A549 (cell line): ENCODE data around the gene BDNF. TPM values are rescaled to one million over a fixed set of nuclear protein-coding genes. Genes with fewer than 3 reads are reported as not detected.

Experiments used
- ATAC-seq, 2 experiments: fragments of 200-7000 bp in 1 of 2; fragments of >200 bp in 1 of 2; cut with Nextera tagmentation in 1 of 2; cut with Tn5 transposase in 1 of 2; 3 replicates each; pipeline versions ENCODE4 v1.8.0 to v1.9.1; 2018 to 2020; ENCODE audit warnings: mild to moderate bottlenecking in 1 of 2, moderate library complexity in 1 of 2
- CTCF ChIA-PET: fragments of 300-600 bp; sonication (Branson Sonifier 250); formaldehyde crosslinking; extraction: SDS; loops from one replicate; lab custom pipeline; 2021; ENCODE audit warnings: antibody characterized with exemption, inconsistent platforms; lab: Yijun Ruan, JAX
- POLR2A ChIA-PET: fragments of 350-600 bp; formaldehyde crosslinking; extraction: SDS; loops from one replicate; lab custom pipeline; 2021; ENCODE audit warnings: antibody characterized with exemption, inconsistent platforms; lab: Yijun Ruan, JAX
- DNase-seq, 2 experiments: peaks; one replicate each; pipeline versions ENCODE4 v3.0.0 to v3.0.0-alpha.2; 2011 to 2016; ENCODE audit warnings: low read depth in 1 of 2, low spot score in 1 of 2
- FAIRE-seq: peaks from 2 replicates; lab custom pipeline; 2011; peaks lifted over from hg19 to GRCh38; lab: Jason Lieb, UNC
- H3K27ac ChIP-seq, 2 experiments: fragments of >200 bp; sonication (Bioruptor Twin); formaldehyde crosslinking; 3 replicates each; pipeline ENCODE4 v1.5.1; 2016 to 2017
- H3K4me1 ChIP-seq: fragments of >200 bp; sonication (Bioruptor Twin); formaldehyde crosslinking; 3 replicates; pipeline ENCODE4 v1.6.1; 2016
- H3K4me2 ChIP-seq: fragments of >200 bp; sonication (Bioruptor Twin); formaldehyde crosslinking; 3 replicates; pipeline ENCODE4 v1.6.1; 2016
- H3K4me3 ChIP-seq: fragments of >200 bp; sonication (Bioruptor Twin); formaldehyde crosslinking; 3 replicates; pipeline ENCODE4 v1.5.1; 2016
- H3K9me3 ChIP-seq: fragments of >200 bp; sonication (Bioruptor Twin); formaldehyde crosslinking; 3 replicates; pipeline ENCODE4 v1.6.1; 2016
- BCL3 ChIP-seq: fragments of >200 bp; sonication (Bioruptor Twin); formaldehyde crosslinking; IDR thresholded peaks from 3 replicates; pipeline ENCODE4 v1.6.1; 2016
- BHLHE40 ChIP-seq: IDR thresholded peaks from 2 replicates; pipeline ENCODE4 v1.6.1; 2012; ENCODE audit warnings: low read depth, low read length, inconsistent platforms
- CBX2 ChIP-seq: fragments of 200-600 bp; sonication (generic); IDR thresholded peaks from 2 replicates; pipeline ENCODE4 v1.6.1; 2016; ENCODE audit warnings: low read depth, mild to moderate bottlenecking, borderline replicate concordance
- CEBPB ChIP-seq, 2 experiments: fragments of >200 bp in 1 of 2; sonication (Bioruptor Twin) in 1 of 2; formaldehyde crosslinking in 1 of 2; IDR thresholded peaks; 2 replicates each; pipeline ENCODE4 v1.6.1; 2012 to 2016
- CHD4 ChIP-seq: fragments of 200-600 bp; sonication (generic); IDR thresholded peaks from 2 replicates; pipeline ENCODE4 v1.6.1; 2016; ENCODE audit warnings: antibody characterized with exemption, mild to moderate bottlenecking, borderline replicate concordance
- CTCF ChIP-seq: fragments of >200 bp; sonication (Bioruptor Twin); formaldehyde crosslinking; IDR thresholded peaks from 3 replicates; pipeline ENCODE4 v1.5.1; 2016
- E2F6 ChIP-seq: IDR thresholded peaks from 2 replicates; pipeline ENCODE4 v1.6.1; 2012; ENCODE audit warnings: low read depth, borderline replicate concordance
- ELK1 ChIP-seq: fragments of 150-350 bp; IDR thresholded peaks from 2 replicates; pipeline ENCODE4 v1.6.1; 2014; ENCODE audit warnings: low read depth, mild to moderate bottlenecking, low read length
- FOSL2 ChIP-seq, 2 experiments: fragments of 450-650 bp in 1 of 2; fragments of >200 bp in 1 of 2; sonication (Bioruptor Twin) in 1 of 2; formaldehyde crosslinking; IDR thresholded peaks; 2 replicates each; pipeline versions ENCODE4 v1.5.0 to v1.6.1; 2016 to 2020; ENCODE audit warnings: mild to moderate bottlenecking in 1 of 2, moderate library complexity in 1 of 2
- GATA3 ChIP-seq: IDR thresholded peaks from 2 replicates; pipeline ENCODE4 v1.6.1; 2012; ENCODE audit warnings: borderline replicate concordance
- HDAC2 ChIP-seq: fragments of 200-600 bp; sonication (generic); IDR thresholded peaks from 2 replicates; pipeline ENCODE4 v1.6.1; 2016
- HES2 ChIP-seq: fragments of >200 bp; sonication (Bioruptor Twin); formaldehyde crosslinking; IDR thresholded peaks from 2 replicates; pipeline ENCODE4 v1.6.1; 2016
- HMGXB4 ChIP-seq: fragments of 250-450 bp; sonication (Bioruptor Pico); IDR thresholded peaks from 2 replicates; pipeline ENCODE4 v1.5.0; 2021; ENCODE audit warnings: mild to moderate bottlenecking, moderate library complexity, borderline replicate concordance
- HOXA7 ChIP-seq: fragments of 250-450 bp; sonication (Bioruptor Pico); IDR thresholded peaks from 2 replicates; pipeline ENCODE4 v1.5.0; 2020; ENCODE audit warnings: mild to moderate bottlenecking, moderate library complexity
- HOXB5 ChIP-seq: fragments of 250-450 bp; sonication (Bioruptor Pico); IDR thresholded peaks from 2 replicates; pipeline ENCODE4 v1.5.0; 2020; ENCODE audit warnings: mild to moderate bottlenecking, moderate library complexity
- JUNB ChIP-seq: fragments of >200 bp; sonication (Bioruptor Twin); formaldehyde crosslinking; IDR thresholded peaks from 2 replicates; pipeline ENCODE4 v1.6.1; 2016
- MAX ChIP-seq: IDR thresholded peaks from 2 replicates; pipeline ENCODE4 v1.6.1; 2012
- NPAS2 ChIP-seq: fragments of 250-450 bp; sonication (Bioruptor Pico); IDR thresholded peaks from 2 replicates; pipeline ENCODE4 v1.8.0; 2022; ENCODE audit warnings: mild to moderate bottlenecking, moderate library complexity, borderline replicate concordance
- POLR2AphosphoS2 ChIP-seq: conservative IDR thresholded peaks from 2 replicates; pipeline ENCODE4 v1.6.1; 2012; ENCODE audit warnings: low read length, improper control_type of control experiment, inconsistent platforms
- RAD21 ChIP-seq, 2 experiments: fragments of >200 bp in 1 of 2; sonication (Bioruptor Twin) in 1 of 2; formaldehyde crosslinking in 1 of 2; IDR thresholded peaks in 1 of 2; conservative IDR thresholded peaks in 1 of 2; 2 replicates in 1 of 2; 3 replicates in 1 of 2; pipeline ENCODE4 v1.6.1; 2012 to 2018; ENCODE audit warnings: inconsistent platforms in 1 of 2
- REST ChIP-seq: fragments of 200-600 bp; sonication (generic); IDR thresholded peaks from 2 replicates; pipeline ENCODE4 v1.6.1; 2016; ENCODE audit warnings: antibody characterized with exemption, mild to moderate bottlenecking, moderate library complexity
- RNF2 ChIP-seq: fragments of 200-600 bp; sonication (generic); IDR thresholded peaks from 2 replicates; pipeline ENCODE4 v1.6.1; 2016; ENCODE audit warnings: low read depth, mild to moderate bottlenecking, antibody characterized with exemption, moderate library complexity, borderline replicate concordance
- TP53 ChIP-seq: fragments of 250-450 bp; sonication (Bioruptor Pico); IDR thresholded peaks from 2 replicates; pipeline ENCODE4 v1.5.0; 2021; ENCODE audit warnings: mild to moderate bottlenecking, moderate library complexity
- ZC3H11A ChIP-seq: fragments of 450-650 bp; IDR thresholded peaks from 2 replicates; pipeline ENCODE4 v1.6.1; 2014; ENCODE audit warnings: antibody characterized with exemption, mild to moderate bottlenecking
- ZNF302 ChIP-seq: fragments of 250-450 bp; sonication (Bioruptor Pico); IDR thresholded peaks from 2 replicates; pipeline ENCODE4 v1.9.0; 2021; ENCODE audit warnings: inconsistent platforms, mild to moderate bottlenecking, moderate library complexity
- ZSCAN20 ChIP-seq: fragments of 250-450 bp; sonication (Bioruptor Pico); IDR thresholded peaks from 2 replicates; pipeline ENCODE4 v1.8.0; 2022; ENCODE audit warnings: mild to moderate bottlenecking, moderate library complexity
- WGBS: methylation state at CpG from one replicate; pipeline ENCODE4 v1.1.6; 2017; ENCODE audit errors: missing lambda C conversion rate; 5-methylcytosine and 5-hydroxymethylcytosine counted together
- polyA plus RNA-seq, 4 experiments: library from polyadenylated mRNA; depleted of rRNA in 3 of 4; stranded (reverse); fragments of >200 nt; fragmentation: RNase III in 1 of 4; extraction: RNeasy Plus Mini Kit Qiagen cat#74134 plus additional on column Dnase treatment in 1 of 4; gene quantifications; 2 replicates in 3 of 4; 3 replicates in 1 of 4; pipeline ENCODE4 v1.2.3, GENCODE V29; 2011 to 2017

The BDNF gene
- polyA plus RNA-seq, 2 of the 4 experiments (the other 2 are of a cell fraction): 16.4 to 33.7 TPM

GRCh38 chr11:27619763-27620335 is 80.4 kb downstream of the BDNF start:
- Histone ChIP-seq H3K4me1 (no peaks in the 10 kb centered on the region), H3K9me3 (no peaks in the 10 kb centered on the region), H3K4me3 (no peak overlapping the region), H3K27ac (no peak overlapping the region), H3K4me2 (no peak overlapping the region)
- POLR2A ChIA-PET: no interaction called here
- FAIRE-seq (no peak), ATAC-seq (no peak), DNase-seq (no peak)
- TF ChIP-seq CBX2 (no peak), BHLHE40 (no peak), GATA3 (no peak), HOXB5 (CRISPR knock-in tag) (no peak), BCL3 (no peak), FOSL2 (IDR thresholded peaks at IDR 0.05) (no peak), FOSL2 (CRISPR knock-in tag; IDR thresholded peaks at IDR 0.05) (no peak), HMGXB4 (CRISPR knock-in tag) (no peak), ZNF302 (CRISPR knock-in tag) (no peak)
- 11% methylated on average over 2 of the region's 2 CpGs for WGBS
- CTCF ChIA-PET: no interaction called here

- Histone ChIP-seq H3K9me3 (no peaks in the 10 kb centered on the region), H3K4me2 (no peak overlapping the region), H3K27ac (no peak overlapping the region), H3K4me3 (no peak overlapping the region), H3K4me1 (no peaks in the 10 kb centered on the region)
- ChIA-PET POLR2A (no interaction called here), CTCF (no interaction called here)
- 30% methylated on average over 5 of the region's 5 CpGs for WGBS
- no peak for ATAC-seq
- DNase-seq: no peak
- TF ChIP-seq E2F6 (no peak), ZC3H11A (no peak), JUNB (no peak), ELK1 (no peak), HOXA7 (CRISPR knock-in tag) (no peak), RNF2 (no peak), TP53 (no peak), HES2 (no peak), BHLHE40 (no peak), CHD4 (no peak), RAD21 (conservative IDR thresholded peaks at IDR 0.05 in 1 of 2, IDR thresholded peaks at IDR 0.05 in 1 of 2) (no peak), ZSCAN20 (CRISPR knock-in tag) (no peak), CEBPB (IDR thresholded peaks at IDR 0.05) (no peak), MAX (no peak), REST (no peak), POLR2AphosphoS2 (no peak), NPAS2 (CRISPR knock-in tag) (no peak), HDAC2 (no peak), CTCF (no peak)
- FAIRE-seq: no peak
Measured at GRCh38 chr11:27619039-27619574, 81.1 kb downstream of the BDNF start.
